ENCODE results near the gene SPIRE2. TPM values are rescaled to one million over a fixed set of nuclear protein-coding genes. Genes with fewer than 3 reads are reported as not detected.

The SPIRE2 gene
- total and polyA plus RNA-seq, 7 donors, result 0.82 to 44.0 (median 5.3) TPM

- H3K4me1 ChIP-seq, result peaks cover 0 to 19% (median 18%) of the 10 kb centered on the region in 4 donors
- TF ChIP-seq POLR2AphosphoS5 (IDR thresholded peaks at IDR 0.05), result peak in 1 of 4 donors; percentile 28
- TF ChIP-seq, protein P1, sequence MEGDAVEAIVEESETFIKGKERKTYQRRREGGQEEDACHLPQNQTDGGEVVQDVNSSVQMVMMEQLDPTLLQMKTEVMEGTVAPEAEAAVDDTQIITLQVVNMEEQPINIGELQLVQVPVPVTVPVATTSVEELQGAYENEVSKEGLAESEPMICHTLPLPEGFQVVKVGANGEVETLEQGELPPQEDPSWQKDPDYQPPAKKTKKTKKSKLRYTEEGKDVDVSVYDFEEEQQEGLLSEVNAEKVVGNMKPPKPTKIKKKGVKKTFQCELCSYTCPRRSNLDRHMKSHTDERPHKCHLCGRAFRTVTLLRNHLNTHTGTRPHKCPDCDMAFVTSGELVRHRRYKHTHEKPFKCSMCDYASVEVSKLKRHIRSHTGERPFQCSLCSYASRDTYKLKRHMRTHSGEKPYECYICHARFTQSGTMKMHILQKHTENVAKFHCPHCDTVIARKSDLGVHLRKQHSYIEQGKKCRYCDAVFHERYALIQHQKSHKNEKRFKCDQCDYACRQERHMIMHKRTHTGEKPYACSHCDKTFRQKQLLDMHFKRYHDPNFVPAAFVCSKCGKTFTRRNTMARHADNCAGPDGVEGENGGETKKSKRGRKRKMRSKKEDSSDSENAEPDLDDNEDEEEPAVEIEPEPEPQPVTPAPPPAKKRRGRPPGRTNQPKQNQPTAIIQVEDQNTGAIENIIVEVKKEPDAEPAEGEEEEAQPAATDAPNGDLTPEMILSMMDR (IDR thresholded peaks at IDR 0.05), result no peak
- peak in 1 of 2 donors; percentile 32 for TF ChIP-seq POLR2A (IDR thresholded peaks at IDR 0.05)
- intact Hi-C loops (cut with DNase I), result no loop called here
- no peaks in the 10 kb centered on the region for H3K27me3 ChIP-seq
- DNase-seq, result no peak
- H3K36me3 ChIP-seq, result no peaks in the 10 kb centered on the region
- H3K27ac ChIP-seq, result peak overlapping the region; percentile 68 to 87 (median 79)
- no peaks in the 10 kb centered on the region for H3K9me3 ChIP-seq
- peak overlapping the region; percentile 31 to 74 (median 55) for H3K4me3 ChIP-seq
- WGBS, 2 donors, result 3 to 10% methylated on average over 43 of the region's 43 CpGs
These were observed 684 bp upstream of the SPIRE2 start for GRCh38 chr16:89827383-89828198.

- no peak for DNase-seq
- Histone ChIP-seq H3K27me3 (no peaks in the 10 kb centered on the region), H3K4me3 (peak overlapping the region in 3 of 4 donors; percentile 47 to 74 (median 48)), H3K9me3 (no peaks in the 10 kb centered on the region), H3K36me3 (no peaks in the 10 kb centered on the region), H3K4me1 (peaks cover 0 to 19% (median 18%) of the 10 kb centered on the region in 4 donors), H3K27ac (peak overlapping the region in 2 of 4 donors; percentile 40 to 65)
- TF ChIP-seq POLR2A (IDR thresholded peaks at IDR 0.05), result no peak
- TF ChIP-seq POLR2AphosphoS5 (IDR thresholded peaks at IDR 0.05), result no peak
- TF ChIP-seq, protein P1 (IDR thresholded peaks at IDR 0.05), result no peak
- no peak for TF ChIP-seq EP300 (IDR thresholded peaks at IDR 0.05)
- intact Hi-C loops (cut with DNase I), result no loop called here
- WGBS, 2 donors, result 4 to 20% methylated on average over 26 of the region's 26 CpGs
These were observed 775 bp downstream of the SPIRE2 start for GRCh38 chr16:89828870-89829629.

DNA sequence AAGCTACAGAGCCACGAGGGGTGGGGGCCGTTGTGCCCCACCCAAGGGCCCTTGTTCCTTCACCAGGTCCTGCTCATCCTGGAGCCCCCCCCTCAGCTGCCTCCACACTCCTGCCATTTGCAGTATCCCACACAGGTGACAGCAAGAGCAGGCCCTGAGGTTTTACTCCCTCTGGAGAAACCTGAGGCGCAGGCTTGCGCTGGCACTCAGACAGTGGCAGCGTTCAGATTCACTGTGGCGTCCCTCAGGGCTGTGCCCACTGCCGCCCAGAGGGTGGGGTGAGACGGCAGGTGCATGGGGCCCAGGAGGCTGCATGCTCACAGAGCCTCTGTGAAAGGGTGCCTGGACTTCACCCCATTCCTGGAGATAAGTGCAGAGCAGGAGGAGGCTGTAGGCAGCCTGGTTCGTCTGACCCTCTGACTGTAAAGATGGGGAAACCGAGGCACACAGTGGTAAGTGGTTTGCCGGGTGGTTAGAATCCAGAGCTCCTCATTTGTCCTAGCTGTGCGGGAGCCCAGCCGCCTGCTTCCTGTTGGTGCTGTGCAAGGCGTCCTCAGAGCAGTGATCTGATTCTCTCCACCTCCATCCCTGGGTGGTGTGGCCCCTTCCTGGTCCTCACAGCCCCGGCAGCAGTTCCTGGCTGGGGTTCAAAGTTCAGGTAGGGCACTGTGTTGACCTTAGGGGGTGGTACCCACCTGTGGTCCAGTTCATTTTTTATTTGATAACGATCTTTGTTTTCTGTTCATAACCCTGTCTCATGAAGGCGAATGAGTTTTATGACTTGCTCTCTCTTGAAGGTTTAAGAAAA is 1.6 kb downstream of the SPIRE2 start:
- H3K27me3 ChIP-seq, result no peaks in the 10 kb centered on the region

DNA sequence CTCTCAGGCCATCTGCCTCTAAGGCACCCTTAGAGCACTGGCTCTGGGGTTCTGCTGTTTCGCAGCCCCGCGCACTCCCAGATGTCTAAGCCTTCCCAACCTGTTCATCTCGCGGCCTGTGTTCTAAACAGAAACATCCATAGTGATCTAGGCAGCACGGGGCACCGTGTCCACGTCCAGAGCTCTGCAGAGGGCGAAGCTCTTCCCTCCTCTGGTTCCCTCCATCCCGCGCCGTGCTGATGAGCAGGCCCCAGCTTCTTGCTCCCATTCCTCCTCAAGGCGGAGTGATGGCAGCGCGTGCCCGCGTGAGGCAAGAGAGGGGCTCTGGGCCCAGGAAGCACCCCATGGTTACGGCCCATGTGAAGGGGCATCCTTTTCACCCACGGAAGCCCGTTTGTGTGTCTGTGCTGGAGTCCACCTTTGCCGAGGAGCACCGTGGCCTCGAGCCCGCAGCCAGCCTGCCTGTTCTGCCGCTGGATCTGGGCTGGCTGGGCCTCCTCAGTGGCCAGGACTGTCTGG is 3.6 kb downstream of the SPIRE2 start:
- Histone ChIP-seq H3K9me3 (no peaks in the 10 kb centered on the region), H3K36me3 (no peaks in the 10 kb centered on the region), H3K4me3 (no peak overlapping the region), H3K27ac (no peak overlapping the region), H3K4me1 (peaks cover 0 to 19% (median 18%) of the 10 kb centered on the region in 4 donors), H3K27me3 (no peaks in the 10 kb centered on the region)
- intact Hi-C loops (cut with DNase I), result no loop called here
- 94 to 95% methylated on average over 25 of the region's 25 CpGs for WGBS, 2 donors
- no peak for DNase-seq
- TF ChIP-seq POLR2AphosphoS5 (IDR thresholded peaks at IDR 0.05), result no peak
- no peak for TF ChIP-seq EP300 (IDR thresholded peaks at IDR 0.05)
- TF ChIP-seq, protein P1 (IDR thresholded peaks at IDR 0.05), result no peak
- TF ChIP-seq POLR2A (IDR thresholded peaks at IDR 0.05), result no peak

More for the DNA sequence above, 1.6 kb downstream of the SPIRE2 start:
- TF ChIP-seq, protein P1 (IDR thresholded peaks at IDR 0.05), result no peak
- no peak for TF ChIP-seq EP300 (IDR thresholded peaks at IDR 0.05)
- TF ChIP-seq POLR2A (IDR thresholded peaks at IDR 0.05), result no peak
- no peak for TF ChIP-seq POLR2AphosphoS5 (IDR thresholded peaks at IDR 0.05)
- Histone ChIP-seq H3K4me1 (peaks cover 0 to 19% (median 18%) of the 10 kb centered on the region in 4 donors), H3K4me3 (no peak overlapping the region), H3K36me3 (no peaks in the 10 kb centered on the region), H3K9me3 (no peaks in the 10 kb centered on the region), H3K27ac (no peak overlapping the region)
- DNase-seq, result no peak
- WGBS, 2 donors, result 14 to 64% methylated on average over 17 of the region's 17 CpGs
- intact Hi-C loops (cut with DNase I), result no loop called here

All from sigmoid colon (tissue), 7 donors.